Tibial artery (tissue), 4 donors: ENCODE measurements around the gene OBSL1.

Experiments
- DNase-seq, 2 donors: peaks; one replicate each; pipeline ENCODE4 v3.0.0-alpha.2; 2019
- H3K27ac ChIP-seq, 2 donors: fragments of 200-600 bp; sonication (generic) in 1 of 2; 1 replicate in 1 of 2; 2 replicates in 1 of 2; pipeline ENCODE4 v1.5.1; 2018 to 2019; ENCODE audit warnings: mild to moderate bottlenecking in 1 of 2
- H3K27me3 ChIP-seq, 2 donors: fragments of 200-600 bp; sonication (generic) in 1 of 2; one replicate each; pipeline versions ENCODE4 v1.5.1 to v1.6.0; 2016 to 2019
- H3K36me3 ChIP-seq, 3 donors: fragments of 200-600 bp; sonication (generic) in 2 of 3; one replicate each; pipeline ENCODE4 v1.5.1; 2016 to 2019; ENCODE audit warnings: mild to moderate bottlenecking in 2 of 3
- H3K4me1 ChIP-seq, 4 donors: fragments of 200-600 bp; sonication (generic) in 2 of 4; 1 replicate in 3 of 4; 2 replicates in 1 of 4; pipeline ENCODE4 v1.5.1; 2016 to 2019
- H3K4me3 ChIP-seq, 2 donors: fragments of 200-600 bp; sonication (generic) in 1 of 2; 1 replicate in 1 of 2; 2 replicates in 1 of 2; pipeline ENCODE4 v1.5.1; 2018 to 2019; ENCODE audit warnings: mild to moderate bottlenecking in 2 of 2
- H3K9me3 ChIP-seq, 3 donors: fragments of 200-600 bp; sonication (generic) in 1 of 3; one replicate each; pipeline ENCODE4 v1.5.1; 2016 to 2019
- intact Hi-C: fragments of 100-400 bp; cut with DNase I; formaldehyde crosslinking; loops from one replicate; pipeline ENCODE4 v1.15.0; 2023; ENCODE audit warnings: low total_unique reads
- TF ChIP-seq, protein P1 (sequence below), 2 experiments: fragments of 200-600 bp in 1 of 2; fragments of 450-650 bp in 1 of 2; IDR thresholded peaks; one replicate each; pipeline ENCODE4 v1.5.1; 2017 to 2019; ENCODE audit warnings: antibody characterized with exemption in 2 of 2, mild to moderate bottlenecking in 1 of 2, moderate library complexity in 1 of 2

The OBSL1 gene

DNA sequence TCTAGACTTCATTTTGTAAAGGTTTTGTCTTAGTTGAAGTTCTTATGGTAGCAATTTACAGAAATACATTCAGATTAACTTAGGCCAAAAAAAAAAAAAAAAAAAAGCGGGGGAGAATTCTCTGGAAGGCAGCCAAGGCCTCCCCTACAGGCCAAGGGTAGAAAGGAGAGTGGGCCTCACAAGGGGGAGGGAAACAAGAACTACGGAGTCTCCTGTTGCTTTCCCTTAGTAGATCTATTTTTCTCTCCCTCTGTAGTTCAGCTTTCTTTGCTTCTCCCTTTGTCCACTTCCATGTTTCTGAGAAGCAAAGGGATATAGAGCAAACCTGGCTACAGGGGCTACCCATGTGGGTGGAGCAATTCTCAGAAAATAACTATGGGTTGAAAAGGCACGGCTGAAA is 23.9 kb upstream of the OBSL1 start:
- Histone ChIP-seq H3K4me3 (no peak overlapping the region), H3K27me3 (no peaks in the 10 kb centered on the region), H3K9me3 (no peaks in the 10 kb centered on the region), H3K27ac (no peak overlapping the region), H3K4me1 (peaks cover 0 to 15% (median 6%) of the 10 kb centered on the region in 4 donors), H3K36me3 (no peaks in the 10 kb centered on the region)
- intact Hi-C loops: loop anchor here (5.0 kb wide), 1 partner anchor 43 kb away; no protein-coding TSS in a partner anchor
- TF ChIP-seq, protein P1, sequence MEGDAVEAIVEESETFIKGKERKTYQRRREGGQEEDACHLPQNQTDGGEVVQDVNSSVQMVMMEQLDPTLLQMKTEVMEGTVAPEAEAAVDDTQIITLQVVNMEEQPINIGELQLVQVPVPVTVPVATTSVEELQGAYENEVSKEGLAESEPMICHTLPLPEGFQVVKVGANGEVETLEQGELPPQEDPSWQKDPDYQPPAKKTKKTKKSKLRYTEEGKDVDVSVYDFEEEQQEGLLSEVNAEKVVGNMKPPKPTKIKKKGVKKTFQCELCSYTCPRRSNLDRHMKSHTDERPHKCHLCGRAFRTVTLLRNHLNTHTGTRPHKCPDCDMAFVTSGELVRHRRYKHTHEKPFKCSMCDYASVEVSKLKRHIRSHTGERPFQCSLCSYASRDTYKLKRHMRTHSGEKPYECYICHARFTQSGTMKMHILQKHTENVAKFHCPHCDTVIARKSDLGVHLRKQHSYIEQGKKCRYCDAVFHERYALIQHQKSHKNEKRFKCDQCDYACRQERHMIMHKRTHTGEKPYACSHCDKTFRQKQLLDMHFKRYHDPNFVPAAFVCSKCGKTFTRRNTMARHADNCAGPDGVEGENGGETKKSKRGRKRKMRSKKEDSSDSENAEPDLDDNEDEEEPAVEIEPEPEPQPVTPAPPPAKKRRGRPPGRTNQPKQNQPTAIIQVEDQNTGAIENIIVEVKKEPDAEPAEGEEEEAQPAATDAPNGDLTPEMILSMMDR (IDR thresholded peaks at IDR 0.05): no peak
- no peak for DNase-seq

DNA sequence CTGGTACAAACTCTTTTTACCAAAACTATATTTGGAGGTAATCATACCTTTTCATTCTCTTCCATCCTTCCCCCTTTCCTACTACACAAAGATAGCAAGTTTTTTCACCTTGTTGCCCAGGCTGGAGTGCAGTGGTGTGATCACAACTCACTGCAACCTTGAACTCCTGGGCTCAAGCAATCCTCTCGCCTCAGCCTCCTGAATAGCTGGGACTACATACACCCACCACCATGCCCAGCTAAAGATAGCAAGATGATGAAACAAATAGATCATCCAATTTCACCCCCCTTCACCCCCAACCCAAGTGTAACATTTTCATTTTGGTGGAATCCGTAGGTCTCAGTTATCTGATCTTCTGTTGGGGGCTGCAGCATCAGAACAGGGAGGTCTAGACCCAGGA is 21.8 kb upstream of the OBSL1 start:
- no peak overlapping the region for H3K27ac ChIP-seq
- no peak for DNase-seq
- TF ChIP-seq, protein P1 (IDR thresholded peaks at IDR 0.05): no peak
- intact Hi-C loops: no loop called here
- H3K4me3 ChIP-seq: no peak overlapping the region
- H3K4me1 ChIP-seq: peaks cover 0 to 11% (median 6%) of the 10 kb centered on the region in 4 donors
- no peaks in the 10 kb centered on the region for H3K36me3 ChIP-seq
- H3K9me3 ChIP-seq: no peaks in the 10 kb centered on the region
- no peaks in the 10 kb centered on the region for H3K27me3 ChIP-seq

DNA sequence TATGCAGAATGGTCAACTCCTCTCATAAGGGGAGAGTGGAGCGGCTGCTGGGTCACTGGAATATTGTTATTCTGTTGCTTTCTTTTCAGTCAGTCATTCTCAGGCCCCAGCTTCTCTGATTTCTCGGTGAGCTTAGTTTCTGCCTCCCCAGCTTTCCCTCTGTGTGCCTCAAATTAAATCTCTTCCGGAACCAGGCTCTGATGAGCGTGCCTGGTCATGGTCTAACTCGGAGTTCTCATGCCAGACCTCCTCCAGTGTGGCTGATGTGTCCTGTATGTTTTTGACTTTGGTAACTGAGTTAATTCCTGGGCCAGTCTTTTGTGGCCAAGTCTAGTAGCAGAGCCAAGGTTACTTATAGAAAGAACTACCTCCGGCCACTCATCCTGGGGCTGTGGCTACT is 21.4 kb upstream of the OBSL1 start:
- no peak overlapping the region for H3K4me3 ChIP-seq
- DNase-seq: no peak
- TF ChIP-seq, protein P1 (IDR thresholded peaks at IDR 0.05): no peak
- H3K4me1 ChIP-seq: peaks cover 0 to 10% (median 6%) of the 10 kb centered on the region in 4 donors
- H3K27ac ChIP-seq: no peak overlapping the region
- no peaks in the 10 kb centered on the region for H3K27me3 ChIP-seq
- intact Hi-C loops: no loop called here
- H3K36me3 ChIP-seq: no peaks in the 10 kb centered on the region
- no peaks in the 10 kb centered on the region for H3K9me3 ChIP-seq

DNA sequence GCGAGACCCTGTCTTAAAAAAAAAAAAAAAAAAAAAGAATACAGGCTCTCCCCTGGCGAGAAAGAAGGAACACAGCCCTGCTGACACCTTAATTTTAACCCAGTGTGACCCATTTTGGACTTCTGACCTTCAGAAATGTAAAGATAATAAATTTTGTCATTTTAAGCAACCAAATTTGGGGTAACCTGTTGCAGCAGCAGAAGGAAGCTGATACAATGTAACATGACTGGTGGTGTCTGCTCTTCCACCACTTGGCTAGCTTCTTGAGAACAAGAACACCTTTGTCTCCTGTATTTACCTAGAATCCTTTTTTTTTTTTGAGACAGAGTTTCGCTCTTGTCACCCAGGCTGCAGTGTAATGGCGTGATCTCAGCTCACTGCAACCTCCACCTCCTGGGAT is 19.8 kb upstream of the OBSL1 start:
- H3K36me3 ChIP-seq: no peaks in the 10 kb centered on the region
- intact Hi-C loops: no loop called here
- no peak overlapping the region for H3K4me3 ChIP-seq
- no peak overlapping the region for H3K27ac ChIP-seq
- H3K4me1 ChIP-seq: peaks cover 0 to under 1% (median under 1%) of the 10 kb centered on the region in 4 donors
- no peaks in the 10 kb centered on the region for H3K27me3 ChIP-seq
- H3K9me3 ChIP-seq: no peaks in the 10 kb centered on the region
- TF ChIP-seq, protein P1 (IDR thresholded peaks at IDR 0.05): no peak
- DNase-seq: no peak

DNA sequence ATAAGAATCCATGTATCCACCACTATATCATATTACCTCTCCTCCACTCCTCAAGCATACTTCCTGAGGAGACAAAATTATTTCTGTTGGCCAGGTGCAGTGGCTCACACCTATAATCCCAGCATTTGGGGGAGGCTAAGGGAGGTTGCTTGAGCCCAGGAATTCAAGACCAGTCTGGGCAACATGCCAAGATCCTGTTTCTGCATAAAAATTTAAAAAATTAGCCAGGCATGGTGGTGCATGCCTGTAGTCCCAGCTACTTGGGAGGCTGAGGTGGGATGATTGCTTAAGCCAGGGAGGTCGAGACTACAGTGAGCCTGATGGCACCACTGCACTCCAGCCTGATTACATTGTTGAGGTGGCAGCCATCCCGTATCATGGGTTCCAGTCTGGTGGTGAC is 10.0 kb upstream of the OBSL1 start:
- Histone ChIP-seq H3K4me3 (no peak overlapping the region), H3K9me3 (no peaks in the 10 kb centered on the region), H3K36me3 (no peaks in the 10 kb centered on the region), H3K27ac (no peak overlapping the region), H3K4me1 (no peaks in the 10 kb centered on the region), H3K27me3 (peaks cover 0 to 8% of the 10 kb centered on the region in 2 donors)
- no peak for DNase-seq
- TF ChIP-seq, protein P1 (IDR thresholded peaks at IDR 0.05): no peak
- intact Hi-C loops: no loop called here
